GM18517 (cell line): ENCODE results near the gene C2orf69.
A peak's percentile ranks its signal among the peaks of the same experiment; 100 is the strongest.

Experiments
- ATAC-seq: cut with Tn5 transposase; IDR thresholded peaks from one replicate; pipeline ENCODE4 v1.9.1; 2021; ENCODE audit warnings: mild to moderate bottlenecking, moderate library complexity; ENCODE audit not compliant: unreplicated experiment

Gene C2orf69

GRCh38 chr2:199914372-199914958 is 3.4 kb downstream of the C2orf69 start:
- ATAC-seq, result no peak

- ATAC-seq, result no peak
Measured at GRCh38 chr2:199916980-199917379, 5.9 kb downstream of the C2orf69 start.

DNA sequence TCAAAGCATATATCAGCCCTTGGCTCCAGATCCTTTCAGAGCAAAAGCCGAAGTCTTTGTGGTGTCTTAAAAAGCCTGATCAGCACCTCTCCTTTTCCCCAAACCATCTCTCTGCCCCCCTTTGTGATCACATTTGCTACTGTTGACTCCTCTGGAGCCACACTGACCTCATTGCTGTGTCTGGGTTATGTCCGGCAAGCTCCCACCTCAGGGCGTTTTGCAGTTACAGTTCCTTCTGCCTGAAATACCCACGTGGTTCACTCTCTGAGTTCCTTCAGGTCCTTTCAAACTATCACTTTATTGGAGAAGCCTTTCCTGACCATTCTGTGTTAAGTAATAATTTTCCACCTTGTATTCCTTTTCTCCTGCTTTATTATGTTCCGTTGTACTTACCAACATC is 11.8 kb downstream of the C2orf69 start:
- no peak for ATAC-seq

- ATAC-seq, result no peak
Measured at GRCh38 chr2:199923924-199924323, 12.8 kb downstream of the C2orf69 start.

- no peak for ATAC-seq
Measured at GRCh38 chr2:199926806-199927205, 15.7 kb downstream of the C2orf69 start.

DNA sequence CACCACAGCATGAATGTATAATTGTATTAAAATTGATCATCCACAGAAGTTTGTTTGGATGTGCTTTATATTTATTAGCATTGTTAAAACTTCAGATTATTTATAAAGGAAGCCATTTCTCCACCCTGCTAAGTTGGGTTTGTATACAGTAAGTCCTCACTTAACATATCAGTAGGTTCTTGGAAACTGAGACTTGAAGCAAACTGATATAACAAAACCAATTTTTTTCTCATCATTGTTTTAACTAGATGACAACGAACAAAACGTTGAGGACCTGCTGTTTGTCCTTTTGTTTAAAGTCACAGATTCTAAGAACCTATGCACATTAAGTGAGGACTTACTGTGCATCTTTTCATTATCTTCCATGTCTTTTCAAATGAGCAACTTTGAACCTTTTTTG is 17.1 kb downstream of the C2orf69 start:
- no peak for ATAC-seq

DNA sequence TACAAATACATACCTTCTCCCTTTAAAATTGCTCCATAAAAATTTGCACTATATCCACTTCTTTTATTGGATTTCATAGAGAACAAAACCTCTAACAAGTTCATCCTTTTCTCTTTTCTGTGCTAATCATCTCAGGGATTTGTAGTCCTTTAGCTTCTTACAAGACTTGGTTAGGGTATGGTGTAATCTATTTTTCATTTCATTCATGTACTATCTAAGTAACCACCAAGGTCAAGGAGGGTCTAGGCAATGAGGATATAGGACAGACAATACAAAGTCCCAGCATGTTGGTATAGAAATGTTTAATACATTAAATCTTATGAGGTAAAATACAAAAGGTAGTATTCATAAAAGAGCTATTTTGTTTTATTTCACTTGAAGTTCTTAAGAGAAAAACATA is 17.5 kb downstream of the C2orf69 start:
- no peak for ATAC-seq

DNA sequence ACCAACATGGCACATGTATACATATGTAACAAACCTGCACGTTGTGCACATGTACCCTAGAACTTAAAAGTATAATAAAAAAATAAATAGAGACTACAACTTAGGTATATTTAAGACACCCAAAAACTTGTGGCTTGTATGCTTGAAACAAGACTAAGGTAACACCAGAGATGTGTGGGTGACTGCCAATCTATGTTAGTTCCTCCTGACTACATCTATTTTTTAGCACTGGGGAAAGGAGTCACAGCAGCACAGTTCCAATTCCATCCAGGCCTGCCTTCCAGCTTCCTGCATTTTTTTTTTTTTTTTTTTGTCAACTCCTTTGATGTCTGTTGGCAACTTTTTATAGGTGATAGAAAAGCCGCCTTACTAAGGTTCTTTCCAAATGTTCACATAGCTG is 18.2 kb downstream of the C2orf69 start:
- ATAC-seq, result no peak

GRCh38 chr2:199932312-199932855 is 21.3 kb downstream of the C2orf69 start:
- no peak for ATAC-seq

GRCh38 chr2:199933466-199933865 is 22.4 kb downstream of the C2orf69 start:
- no peak for ATAC-seq

DNA sequence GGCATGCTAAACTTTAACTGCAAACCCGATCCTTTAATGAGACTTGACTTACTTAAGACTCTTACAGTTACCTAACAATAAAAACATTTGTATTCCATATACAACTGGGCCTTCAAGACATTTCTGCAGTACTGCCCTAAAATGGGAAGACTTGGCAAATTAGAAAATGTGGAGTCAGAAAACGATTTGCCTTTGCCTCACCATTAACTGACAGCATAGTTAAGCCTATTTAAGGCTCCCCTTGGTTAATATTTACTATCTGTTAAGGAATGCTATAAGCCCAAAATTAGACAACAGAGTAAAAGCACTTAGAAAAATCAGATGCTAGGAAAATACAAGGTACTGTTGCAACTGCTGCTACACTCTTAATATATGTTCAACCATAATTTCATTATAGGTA is 25.5 kb downstream of the C2orf69 start:
- no peak for ATAC-seq

DNA sequence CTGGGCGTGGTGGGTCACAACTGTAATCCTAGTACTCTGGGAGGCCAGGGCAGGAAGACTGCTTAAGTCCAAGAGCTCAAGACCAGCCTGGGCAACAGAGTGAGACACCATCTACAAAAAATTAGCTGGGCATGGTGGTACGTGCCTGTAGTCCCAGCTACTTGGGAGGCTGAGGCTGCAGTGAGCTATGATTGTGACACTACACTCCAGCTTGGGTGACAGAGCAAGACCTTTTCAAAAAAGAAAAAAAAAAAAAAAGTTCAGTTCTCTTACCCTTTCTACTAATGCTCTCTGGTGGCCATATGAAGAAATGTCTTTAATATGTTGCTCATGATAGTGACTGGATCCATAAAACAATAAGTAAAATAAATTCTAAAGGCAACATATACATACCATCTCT is 29.3 kb downstream of the C2orf69 start:
- ATAC-seq, result no peak

GRCh38 chr2:199943373-199943772 is 32.3 kb downstream of the C2orf69 start:
- ATAC-seq, result no peak

GRCh38 chr2:199946196-199946595 is 35.1 kb downstream of the C2orf69 start:
- no peak for ATAC-seq

DNA sequence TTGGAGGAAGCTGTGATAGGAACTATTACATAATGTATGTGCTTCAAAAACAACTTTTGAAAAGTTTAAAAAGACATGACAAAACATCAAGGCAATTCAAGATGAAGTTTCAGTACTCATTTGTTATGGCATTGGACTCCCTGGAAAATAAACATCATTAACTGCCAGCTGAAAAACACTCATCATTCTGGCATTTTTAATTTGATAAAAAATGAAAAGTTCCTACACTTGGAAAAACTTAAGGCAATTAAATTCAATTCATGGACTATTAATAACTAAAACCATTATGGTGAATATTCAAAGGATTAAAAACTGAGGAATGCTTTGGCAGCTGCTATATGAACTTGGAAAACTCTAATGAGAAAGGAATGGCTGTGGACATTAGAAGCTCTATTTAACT is 35.7 kb downstream of the C2orf69 start:
- no peak for ATAC-seq

DNA sequence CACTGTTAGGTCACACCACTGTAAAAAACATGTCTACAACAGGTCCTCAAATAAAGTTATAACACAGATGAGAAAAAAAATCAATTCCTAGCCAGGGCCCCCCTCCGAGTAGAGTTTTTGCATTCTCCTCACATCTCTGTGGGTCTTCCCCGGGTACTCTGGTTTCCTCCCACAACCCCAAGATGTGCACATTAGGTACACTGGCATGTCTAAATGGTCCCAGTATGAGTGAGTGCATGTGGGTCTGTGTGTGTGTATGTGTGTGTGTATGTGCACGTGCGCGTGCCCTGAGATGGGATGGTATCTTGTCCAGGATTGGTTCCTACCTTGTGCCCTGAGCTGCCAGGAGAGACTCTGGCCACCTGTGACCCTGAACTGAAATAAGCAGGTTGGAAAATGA is 39.3 kb downstream of the C2orf69 start:
- no peak for ATAC-seq

DNA sequence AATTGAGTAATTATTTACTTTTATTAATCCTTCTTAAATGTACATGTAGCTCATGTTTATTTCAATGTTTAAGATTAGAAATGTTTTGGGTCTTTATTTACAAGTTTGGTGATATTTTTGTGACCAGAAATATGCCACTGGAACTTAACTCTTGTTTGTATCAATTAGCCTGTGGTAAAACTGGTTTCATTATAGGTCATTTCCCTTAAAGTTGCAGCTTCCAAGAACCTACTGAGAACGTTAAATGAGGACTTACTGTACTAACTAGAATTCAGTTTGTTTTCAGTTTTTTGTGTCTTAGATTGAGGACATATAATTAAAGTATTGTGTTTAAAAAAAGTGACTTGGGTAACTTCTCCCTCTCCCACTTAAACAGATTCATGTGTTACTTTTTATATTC is 39.9 kb downstream of the C2orf69 start:
- no peak for ATAC-seq

- peak; percentile 34 for ATAC-seq
Measured at GRCh38 chr2:199955007-199955338, 43.9 kb downstream of the C2orf69 start.

DNA sequence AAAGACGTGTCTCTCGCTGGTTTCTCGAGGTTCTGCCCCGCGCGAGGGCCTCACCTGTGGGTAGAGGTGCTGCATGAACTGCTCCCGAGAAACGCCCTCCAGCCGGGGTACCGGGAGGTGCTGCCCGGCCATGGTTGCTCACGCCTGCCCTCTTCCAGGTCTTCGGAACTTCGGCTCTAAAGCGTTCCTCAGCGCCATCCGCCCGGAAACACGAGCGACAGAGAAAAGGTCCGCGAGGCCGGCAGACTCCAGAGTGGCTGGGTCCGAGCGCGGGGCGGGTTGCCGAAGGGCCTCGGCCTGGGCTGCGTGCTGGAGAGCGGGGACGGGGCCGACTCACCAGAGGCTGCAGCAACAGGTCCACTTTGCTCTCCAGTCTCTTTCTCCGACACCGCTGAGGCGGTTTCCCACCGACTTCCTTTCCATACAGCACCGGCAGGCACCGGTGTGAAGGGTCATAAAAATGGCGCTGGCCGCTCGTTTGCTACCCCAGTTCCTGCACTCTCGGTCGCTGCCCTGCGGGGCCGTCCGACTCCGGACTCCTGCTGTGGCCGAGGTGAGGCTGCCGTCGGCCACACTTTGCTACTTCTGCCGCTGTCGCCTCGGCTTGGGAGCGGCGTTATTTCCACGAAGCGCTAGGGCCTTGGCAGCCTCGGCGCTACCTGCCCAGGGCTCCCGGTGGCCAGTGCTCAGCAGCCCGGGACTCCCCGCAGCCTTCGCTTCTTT is 44.4 kb downstream of the C2orf69 start, which contains the start of the genes MAIP1 and TYW5:
TSS of gene MAIP1 (plus strand) at position 244 of the 723 bp plus-strand sequence. CDS start at position 461, 217 bp downstream.
TSS of gene TYW5 (minus strand) at position 153 of the 723 bp plus-strand sequence. CDS start at position 132, 21 bp downstream.
- ATAC-seq, result peak; percentile 87

GRCh38 chr2:199956062-199956380 is 44.9 kb downstream of the C2orf69 start:
- no peak for ATAC-seq

DNA sequence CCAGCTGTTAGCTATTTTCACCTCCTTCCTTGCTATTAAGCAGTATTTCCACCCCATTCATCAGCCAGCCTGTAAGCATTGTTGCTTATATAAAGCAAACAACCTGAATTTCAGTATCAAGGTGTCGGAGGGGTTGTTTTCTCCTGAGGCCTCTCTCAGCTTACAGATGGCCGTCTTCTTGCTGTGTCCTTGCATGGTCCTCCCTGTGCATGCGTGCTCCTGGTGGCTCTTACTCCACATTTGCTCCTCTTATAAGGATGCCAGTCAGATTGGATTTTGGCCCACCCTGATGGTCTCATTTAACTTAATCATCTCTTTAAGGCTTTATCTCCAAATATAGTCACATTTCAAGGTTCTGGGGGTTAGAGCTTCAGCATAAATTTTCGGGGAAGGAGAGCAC is 46.9 kb downstream of the C2orf69 start:
- ATAC-seq, result no peak

DNA sequence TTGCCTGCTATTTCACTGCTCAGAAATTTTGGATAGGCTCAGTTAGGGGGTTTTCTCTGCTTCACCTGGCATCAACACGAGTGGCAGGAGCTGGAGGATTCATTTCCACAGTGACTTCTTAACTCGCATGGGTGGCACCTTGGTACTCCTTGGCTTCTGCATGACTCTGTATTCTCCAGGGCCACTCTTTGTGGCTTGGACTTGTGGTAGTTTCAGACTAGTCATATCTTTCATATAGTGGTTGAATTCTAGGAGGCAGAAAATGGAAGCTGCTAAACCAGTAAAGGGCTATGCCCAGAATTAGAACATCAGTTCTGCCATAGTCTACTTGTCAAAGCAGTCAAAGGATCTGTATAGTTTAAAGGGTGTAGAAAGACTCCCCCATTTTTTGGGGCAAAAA is 51.1 kb downstream of the C2orf69 start:
- ATAC-seq, result no peak

DNA sequence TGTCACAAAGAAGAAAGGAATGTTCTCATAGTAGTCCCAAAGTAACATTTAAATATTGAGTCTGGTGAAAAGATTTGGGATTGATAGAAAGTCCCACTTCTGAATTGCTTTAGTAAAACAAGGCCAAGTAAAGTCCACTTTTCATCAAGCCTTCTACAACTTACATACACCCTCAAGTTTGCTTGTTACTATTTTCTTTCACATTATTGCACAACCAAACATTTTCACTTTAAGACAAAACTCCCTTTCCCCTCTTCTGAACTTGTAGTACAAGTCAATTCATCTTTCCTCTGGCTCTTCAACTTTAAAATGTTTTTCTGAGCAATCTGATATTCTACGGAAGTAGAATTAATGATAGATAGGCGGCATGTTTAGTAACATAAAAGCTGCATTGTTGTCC is 55.3 kb downstream of the C2orf69 start:
- ATAC-seq, result no peak
